DLD1 (cell line): Measurements from ENCODE around the gene ARHGAP30.
"Not testable (repeated sequence)": the region's sequence is repeated elsewhere in the genome, so short reads cannot be mapped to it uniquely, and the experiment has no call there.

Experiments used
- in situ Hi-C: cut with HindIII; loops from 2 replicates; pipeline ENCODE4 v1.10.0; 2017; ENCODE audit warnings: low sequenced_read_pairs

Gene ARHGAP30, protein sequence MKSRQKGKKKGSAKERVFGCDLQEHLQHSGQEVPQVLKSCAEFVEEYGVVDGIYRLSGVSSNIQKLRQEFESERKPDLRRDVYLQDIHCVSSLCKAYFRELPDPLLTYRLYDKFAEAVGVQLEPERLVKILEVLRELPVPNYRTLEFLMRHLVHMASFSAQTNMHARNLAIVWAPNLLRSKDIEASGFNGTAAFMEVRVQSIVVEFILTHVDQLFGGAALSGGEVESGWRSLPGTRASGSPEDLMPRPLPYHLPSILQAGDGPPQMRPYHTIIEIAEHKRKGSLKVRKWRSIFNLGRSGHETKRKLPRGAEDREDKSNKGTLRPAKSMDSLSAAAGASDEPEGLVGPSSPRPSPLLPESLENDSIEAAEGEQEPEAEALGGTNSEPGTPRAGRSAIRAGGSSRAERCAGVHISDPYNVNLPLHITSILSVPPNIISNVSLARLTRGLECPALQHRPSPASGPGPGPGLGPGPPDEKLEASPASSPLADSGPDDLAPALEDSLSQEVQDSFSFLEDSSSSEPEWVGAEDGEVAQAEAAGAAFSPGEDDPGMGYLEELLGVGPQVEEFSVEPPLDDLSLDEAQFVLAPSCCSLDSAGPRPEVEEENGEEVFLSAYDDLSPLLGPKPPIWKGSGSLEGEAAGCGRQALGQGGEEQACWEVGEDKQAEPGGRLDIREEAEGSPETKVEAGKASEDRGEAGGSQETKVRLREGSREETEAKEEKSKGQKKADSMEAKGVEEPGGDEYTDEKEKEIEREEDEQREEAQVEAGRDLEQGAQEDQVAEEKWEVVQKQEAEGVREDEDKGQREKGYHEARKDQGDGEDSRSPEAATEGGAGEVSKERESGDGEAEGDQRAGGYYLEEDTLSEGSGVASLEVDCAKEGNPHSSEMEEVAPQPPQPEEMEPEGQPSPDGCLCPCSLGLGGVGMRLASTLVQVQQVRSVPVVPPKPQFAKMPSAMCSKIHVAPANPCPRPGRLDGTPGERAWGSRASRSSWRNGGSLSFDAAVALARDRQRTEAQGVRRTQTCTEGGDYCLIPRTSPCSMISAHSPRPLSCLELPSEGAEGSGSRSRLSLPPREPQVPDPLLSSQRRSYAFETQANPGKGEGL

GRCh38 chr1:161069731-161070270 is at the start of gene ARHGAP30:
ARHGAP30 (minus strand) TSS chr1:161069891; CDS start chr1:161069624, 267 bp downstream.
- in situ Hi-C loops: no loop called here

GRCh38 chr1:161117759-161118581 is 48.3 kb upstream of the ARHGAP30 start, which contains the start of the genes NIT1 and PFDN2:
NIT1 (plus strand) TSS chr1:161118105; CDS start chr1:161118177, 72 bp downstream.
PFDN2 (minus strand) TSS chr1:161118037; CDS start chr1:161118026, 11 bp downstream.
- in situ Hi-C loops: no loop called here

- in situ Hi-C loops: not testable (repeated sequence)
These were observed 46.3 kb upstream of the ARHGAP30 start for GRCh38 chr1:161115961-161116360.

GRCh38 chr1:161115132-161115711 is 45.5 kb upstream of the ARHGAP30 start:
- in situ Hi-C loops: no loop called here

DNA sequence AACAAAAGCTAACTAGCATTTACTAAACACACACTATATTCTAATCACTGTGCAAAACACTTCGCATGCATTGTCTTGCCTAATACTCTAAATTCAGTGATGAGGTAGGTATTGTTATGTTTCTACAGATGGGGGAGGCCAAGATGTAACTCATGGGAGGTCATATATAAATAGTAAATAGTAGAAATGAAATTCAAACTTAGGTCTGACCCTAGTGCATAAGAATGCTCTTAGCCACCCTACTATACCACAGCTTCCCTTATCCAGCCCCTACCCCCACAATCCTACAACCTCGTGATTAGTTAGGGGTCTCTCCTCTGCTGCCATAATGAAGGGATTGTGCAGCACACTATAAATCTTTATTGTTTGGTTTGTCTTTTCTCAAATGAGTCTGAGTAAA is 44.9 kb upstream of the ARHGAP30 start:
- in situ Hi-C loops: no loop called here

GRCh38 chr1:161113915-161114314 is 44.2 kb upstream of the ARHGAP30 start:
- in situ Hi-C loops: no loop called here

- in situ Hi-C loops: no loop called here
These were observed 41.8 kb upstream of the ARHGAP30 start for GRCh38 chr1:161111527-161111926.

DNA sequence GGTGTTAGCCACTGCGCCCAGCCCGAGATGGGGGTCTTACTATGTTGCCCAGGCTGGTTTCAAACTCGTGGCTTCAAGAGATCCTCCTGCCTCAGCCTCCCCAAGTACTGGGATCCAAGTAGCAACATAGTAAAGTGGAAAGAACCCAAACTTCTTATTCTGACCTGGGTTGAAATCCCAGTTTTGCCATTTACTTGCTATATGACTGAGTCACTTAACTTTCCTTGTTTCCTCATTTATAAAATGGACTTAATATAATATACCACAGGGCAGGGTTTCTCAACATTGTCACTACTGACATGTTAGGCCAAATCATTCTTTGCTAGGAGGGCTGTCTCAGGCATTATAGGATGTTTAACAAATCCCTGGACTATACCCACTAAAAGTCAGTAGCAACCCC is 41.4 kb upstream of the ARHGAP30 start:
- in situ Hi-C loops: no loop called here

- in situ Hi-C loops: no loop called here
These were observed 36.7 kb upstream of the ARHGAP30 start for GRCh38 chr1:161106431-161106830.

DNA sequence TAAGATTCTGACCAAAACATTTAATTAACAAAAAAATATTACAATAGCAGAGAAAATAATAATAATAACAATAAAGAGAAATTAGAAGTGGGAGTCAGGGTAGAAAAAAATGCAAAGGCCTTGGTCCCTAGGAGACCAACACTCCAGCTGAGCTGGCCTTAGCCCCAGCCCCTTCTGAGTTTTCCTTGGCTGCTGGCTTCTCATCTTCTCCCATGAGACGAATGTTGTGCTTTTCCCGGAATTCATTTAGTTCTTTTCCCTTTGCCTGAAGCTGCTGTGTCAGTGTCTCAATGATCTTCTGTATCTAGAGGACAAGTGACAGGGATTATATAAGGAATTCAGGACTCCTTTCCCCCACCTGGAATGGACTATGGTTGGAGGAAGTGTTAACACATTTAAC is 30.9 kb upstream of the ARHGAP30 start:
- in situ Hi-C loops: no loop called here

DNA sequence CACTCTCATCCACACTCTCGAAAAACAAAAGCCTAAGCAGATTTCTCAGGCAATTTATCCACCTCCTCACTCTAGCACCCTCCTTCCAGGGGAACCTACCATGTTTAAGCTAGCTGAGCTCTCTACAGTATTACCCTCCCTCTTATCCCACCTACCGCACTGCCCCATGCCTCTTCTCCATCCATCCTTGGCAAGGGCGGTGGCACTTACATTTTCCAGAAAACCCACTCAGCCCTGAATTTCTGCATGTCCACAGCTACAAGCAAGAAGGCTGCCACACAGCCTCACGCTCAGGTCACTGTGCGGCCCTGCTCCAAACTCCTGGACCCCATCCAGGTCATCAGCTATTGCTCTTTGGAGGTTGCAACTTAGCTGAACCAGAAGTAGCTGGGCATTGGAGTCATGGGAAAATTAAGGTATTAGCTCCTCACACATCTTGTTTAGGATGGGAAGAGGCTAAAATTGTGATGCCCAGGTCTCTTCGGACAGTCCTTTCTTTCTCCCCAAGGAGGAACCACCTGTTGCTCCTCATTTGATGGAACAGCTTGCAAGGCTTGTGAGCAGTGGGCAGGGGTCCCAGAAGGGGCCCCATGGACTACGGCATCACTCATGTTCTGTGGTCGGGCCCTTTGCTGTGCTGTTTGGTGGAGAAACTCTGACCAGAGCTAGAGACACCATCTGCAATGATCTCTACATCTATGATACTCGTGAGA is 29.6 kb upstream of the ARHGAP30 start:
- in situ Hi-C loops: no loop called here

DNA sequence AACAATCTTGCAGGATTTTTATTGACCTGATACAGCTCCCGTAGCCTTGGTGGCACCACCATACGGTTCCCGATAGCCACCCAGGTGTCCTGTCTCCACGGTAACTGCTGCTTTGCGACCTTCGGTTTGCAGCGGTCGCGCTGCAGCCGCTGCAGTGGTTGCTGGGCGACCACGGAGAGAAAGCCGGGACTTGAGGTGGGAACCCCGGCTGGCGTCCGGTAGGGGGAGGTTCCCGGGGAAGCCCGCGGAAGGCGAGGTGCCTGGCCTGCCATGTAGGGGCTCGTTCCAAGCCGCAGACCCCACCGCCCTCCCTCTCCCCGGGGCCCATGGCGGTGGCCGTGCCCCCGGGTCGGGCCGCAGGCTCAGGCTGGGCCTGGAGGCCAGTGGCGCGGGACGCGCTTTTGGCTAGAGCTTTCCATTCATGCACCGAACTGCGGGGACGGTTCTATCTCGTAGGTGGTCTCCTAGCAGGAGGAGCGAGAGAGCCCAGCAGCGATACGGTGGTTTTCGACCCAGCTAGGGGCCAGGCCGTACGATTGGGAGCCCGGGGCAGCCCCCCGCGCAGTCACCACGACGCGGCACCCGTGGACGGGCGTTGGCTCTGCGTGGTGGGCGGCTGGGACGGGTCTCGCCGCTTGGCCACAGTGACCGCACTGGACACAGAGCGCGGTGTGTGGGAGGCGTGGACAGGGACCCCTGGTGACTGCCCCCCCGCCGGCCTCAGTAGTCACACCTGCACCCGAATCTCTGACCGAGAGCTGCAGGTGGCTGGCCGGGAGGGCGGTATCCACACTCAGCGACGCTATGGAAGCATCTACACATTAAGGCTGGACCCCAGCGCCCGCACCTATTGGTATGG is 28.7 kb upstream of the ARHGAP30 start, which contains the start of gene KLHDC9:
Gene KLHDC9 (plus strand): TSS at position 152 of the 859 bp plus-strand sequence. CDS start 175 bp downstream, at position 327.
- in situ Hi-C loops: no loop called here

GRCh38 chr1:161096530-161096929 is 26.8 kb upstream of the ARHGAP30 start:
- in situ Hi-C loops: no loop called here

DNA sequence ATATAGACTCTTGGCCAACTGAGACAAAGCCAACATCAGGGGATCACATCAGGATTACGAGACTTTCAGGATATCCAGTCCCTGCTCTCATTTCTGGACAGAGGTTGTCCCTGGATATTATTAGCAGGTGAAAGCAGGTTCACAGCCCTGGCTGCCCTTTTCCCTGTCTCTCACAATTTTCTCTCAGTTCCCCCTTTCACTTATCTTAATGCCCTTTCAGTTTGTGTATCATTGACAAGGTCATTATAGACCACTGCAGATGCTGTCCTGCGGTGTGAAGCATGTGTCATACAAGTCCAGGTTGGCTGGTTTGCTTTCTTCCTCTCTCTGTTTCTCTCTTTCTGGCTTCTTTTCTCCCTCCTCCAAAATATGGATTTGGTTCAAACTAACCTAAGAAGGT is 26.3 kb upstream of the ARHGAP30 start:
- in situ Hi-C loops: no loop called here

GRCh38 chr1:161095230-161095629 is 25.5 kb upstream of the ARHGAP30 start:
- in situ Hi-C loops: no loop called here

GRCh38 chr1:161094481-161094880 is 24.8 kb upstream of the ARHGAP30 start:
- in situ Hi-C loops: no loop called here

DNA sequence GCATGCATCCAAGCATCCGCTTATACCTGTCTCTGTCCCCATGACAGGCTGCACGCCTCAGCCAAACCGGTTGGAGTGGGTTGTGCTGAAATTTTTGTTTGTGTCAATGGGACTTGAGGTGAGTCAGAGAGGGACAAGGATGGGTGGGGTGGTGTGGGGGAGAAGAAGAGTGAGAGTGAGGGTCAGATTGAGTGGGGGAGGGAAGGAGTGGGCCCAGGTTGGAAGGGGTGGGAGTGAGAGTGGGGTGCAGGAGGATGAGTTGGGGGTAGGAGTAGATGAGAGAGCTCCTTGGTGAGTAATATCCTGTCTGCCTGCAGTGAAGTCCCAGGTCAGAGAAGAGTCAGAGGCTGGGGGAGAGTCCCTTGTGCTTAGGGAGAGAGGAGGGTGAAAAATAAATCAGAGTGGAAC is 22.9 kb upstream of the ARHGAP30 start:
- in situ Hi-C loops: no loop called here
